GM19452 (cell line): ENCODE data around the gene RBL1.
"Not testable (repeated sequence)": the region's sequence is repeated elsewhere in the genome, so short reads cannot be mapped to it uniquely, and the experiment has no call there.

Source experiments
- ATAC-seq: cut with Tn5 transposase; IDR thresholded peaks from one replicate; pipeline ENCODE4 v1.9.1; 2021; ENCODE audit not compliant: unreplicated experiment

Gene RBL1

GRCh38 chr20:36997121-36997520 is 98.7 kb downstream of the RBL1 start:
- no peak for ATAC-seq

GRCh38 chr20:36994221-36994620 is 101.6 kb downstream of the RBL1 start:
- not testable (repeated sequence) for ATAC-seq

GRCh38 chr20:36992802-36993334 is 102.9 kb downstream of the RBL1 start:
- no peak for ATAC-seq

GRCh38 chr20:36991703-36992102 is 104.1 kb downstream of the RBL1 start:
- no peak for ATAC-seq

GRCh38 chr20:36989797-36990196 is 106.0 kb downstream of the RBL1 start:
- ATAC-seq, result no peak

- no peak for ATAC-seq
These were observed 107.3 kb downstream of the RBL1 start for GRCh38 chr20:36988494-36988966.

GRCh38 chr20:36984257-36984638 is 111.5 kb downstream of the RBL1 start:
- ATAC-seq, result no peak

- no peak for ATAC-seq
These were observed 120.5 kb downstream of the RBL1 start for GRCh38 chr20:36975099-36975818.

- no peak for ATAC-seq
These were observed 121.1 kb downstream of the RBL1 start for GRCh38 chr20:36974660-36975059.

GRCh38 chr20:36971103-36971502 is 124.7 kb downstream of the RBL1 start:
- ATAC-seq, result no peak

- ATAC-seq, result no peak
These were observed 126.2 kb downstream of the RBL1 start for GRCh38 chr20:36969478-36970186.

- no peak for ATAC-seq
These were observed 126.7 kb downstream of the RBL1 start for GRCh38 chr20:36969051-36969450.

- ATAC-seq, result no peak
These were observed 128.2 kb downstream of the RBL1 start for GRCh38 chr20:36967636-36968035.

GRCh38 chr20:36966965-36967364 is 128.8 kb downstream of the RBL1 start:
- ATAC-seq, result not testable (repeated sequence)

- ATAC-seq, result not testable (repeated sequence)
These were observed 133.3 kb downstream of the RBL1 start for GRCh38 chr20:36962354-36962941.

- no peak for ATAC-seq
These were observed 136.6 kb downstream of the RBL1 start for GRCh38 chr20:36959242-36959641.

GRCh38 chr20:36957875-36958667 is 137.7 kb downstream of the RBL1 start:
- no peak for ATAC-seq

- ATAC-seq, result no peak
These were observed 139.1 kb downstream of the RBL1 start for GRCh38 chr20:36956674-36957073.

GRCh38 chr20:36956016-36956415 is 139.8 kb downstream of the RBL1 start:
- ATAC-seq, result no peak

GRCh38 chr20:36951979-36952738 is 143.6 kb downstream of the RBL1 start:
- ATAC-seq, result peak; percentile 3
